ENCODE data around the gene ALOX15. TPM values are rescaled to one million over a fixed set of nuclear protein-coding genes. Genes with fewer than 3 reads are reported as not detected.
"Not testable (repeated sequence)": the region's sequence is repeated elsewhere in the genome, so short reads cannot be mapped to it uniquely, and the experiment has no call there.

The ALOX15 gene, protein sequence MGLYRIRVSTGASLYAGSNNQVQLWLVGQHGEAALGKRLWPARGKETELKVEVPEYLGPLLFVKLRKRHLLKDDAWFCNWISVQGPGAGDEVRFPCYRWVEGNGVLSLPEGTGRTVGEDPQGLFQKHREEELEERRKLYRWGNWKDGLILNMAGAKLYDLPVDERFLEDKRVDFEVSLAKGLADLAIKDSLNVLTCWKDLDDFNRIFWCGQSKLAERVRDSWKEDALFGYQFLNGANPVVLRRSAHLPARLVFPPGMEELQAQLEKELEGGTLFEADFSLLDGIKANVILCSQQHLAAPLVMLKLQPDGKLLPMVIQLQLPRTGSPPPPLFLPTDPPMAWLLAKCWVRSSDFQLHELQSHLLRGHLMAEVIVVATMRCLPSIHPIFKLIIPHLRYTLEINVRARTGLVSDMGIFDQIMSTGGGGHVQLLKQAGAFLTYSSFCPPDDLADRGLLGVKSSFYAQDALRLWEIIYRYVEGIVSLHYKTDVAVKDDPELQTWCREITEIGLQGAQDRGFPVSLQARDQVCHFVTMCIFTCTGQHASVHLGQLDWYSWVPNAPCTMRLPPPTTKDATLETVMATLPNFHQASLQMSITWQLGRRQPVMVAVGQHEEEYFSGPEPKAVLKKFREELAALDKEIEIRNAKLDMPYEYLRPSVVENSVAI
- total RNA-seq = not detected in 2 replicates
- polyA plus RNA-seq = not detected in 2 replicates
- not detected in 2 replicates for polyA plus RNA-seq (2012)
- not detected in 2 replicates for polyA minus RNA-seq (ENCODE audit: low replicate concordance)

DNA sequence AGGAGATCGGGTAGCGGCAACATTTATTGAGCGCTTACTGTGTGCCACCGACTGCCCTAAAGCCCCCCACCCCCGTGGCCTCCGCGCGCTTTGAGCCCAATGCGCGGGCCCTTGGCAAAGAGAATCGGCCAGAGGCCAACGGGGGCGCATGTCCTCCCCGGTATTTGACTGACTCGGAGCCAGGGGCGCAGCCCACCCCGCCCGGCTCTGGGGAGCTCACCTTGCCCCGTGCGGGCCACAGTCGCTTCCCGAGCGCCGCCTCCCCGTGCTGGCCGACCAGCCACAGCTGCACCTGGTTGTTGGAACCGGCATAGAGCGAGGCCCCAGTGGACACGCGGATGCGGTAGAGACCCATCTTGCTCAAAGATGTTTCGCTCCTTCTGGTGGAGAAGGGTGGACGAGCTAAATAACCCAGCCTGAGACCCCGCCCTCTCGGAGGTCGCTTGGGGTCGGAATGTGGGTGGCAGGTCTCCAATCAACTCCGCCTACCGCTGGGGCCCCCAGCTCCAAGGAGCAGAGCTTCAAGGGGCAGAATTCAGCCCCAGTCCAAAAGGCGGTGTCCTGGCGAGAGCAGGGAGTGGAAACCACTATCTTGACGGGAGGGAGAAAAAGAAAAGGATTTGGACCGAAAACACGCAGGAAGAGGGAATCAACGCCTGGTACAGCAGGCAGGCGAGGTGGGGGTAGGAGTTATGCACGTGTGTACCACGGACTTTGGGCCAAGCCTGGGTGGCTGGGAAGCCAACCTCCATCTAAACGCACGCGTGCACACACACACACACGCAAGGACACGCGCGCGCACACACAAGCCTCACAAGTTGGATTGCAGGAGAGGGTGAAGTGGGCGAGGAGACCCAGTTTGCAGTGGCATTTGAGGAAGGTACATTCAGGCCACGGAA, at the start of gene ALOX15:
Gene ALOX15 (minus strand): TSS at position 382 of the 899 bp plus-strand sequence. CDS start 27 bp downstream, at position 355.
- H3K27me3 ChIP-seq (ENCODE audit: control insufficient read depth, insufficient read depth, low read length) = peaks cover 42% of the 10 kb centered on the region
- peaks cover 2% of the 10 kb centered on the region for H4K20me1 ChIP-seq (ENCODE audit: control insufficient read depth, extremely low read depth, insufficient read depth, low read length)
- H3K79me2 ChIP-seq (ENCODE audit: control insufficient read depth, insufficient read depth, low read length) = no peaks in the 10 kb centered on the region
- no peaks in the 10 kb centered on the region for H3K9me3 ChIP-seq (ENCODE audit: control insufficient read depth, insufficient read depth, low read depth, low read length)
- no peaks in the 10 kb centered on the region for H3K36me3 ChIP-seq (ENCODE audit: control insufficient read depth, insufficient read depth, low read length)
- H3K4me2 ChIP-seq (ENCODE audit: extremely low read depth, insufficient read depth, low read length) = no peak within 1 kb of the TSS
- no peak for TF ChIP-seq CTCF (conservative IDR thresholded peaks at IDR 0.05 in 1 of 2, IDR thresholded peaks at IDR 0.05 in 1 of 2; ENCODE audit: low read depth in 1 of 2, low read length in 2 of 2)
- TF ChIP-seq EZH2 (IDR thresholded peaks at IDR 0.05; ENCODE audit: low read length, missing control alignments) = peak; percentile 72
- no peak within 1 kb of the TSS for H3K9ac ChIP-seq (ENCODE audit: insufficient read depth, low read length)
- H3K4me1 ChIP-seq (ENCODE audit: control insufficient read depth, extremely low read depth, insufficient read depth, low read length) = no peaks in the 10 kb centered on the region
- DNase-seq (ENCODE audit: low read depth in 2 of 2) = no peak
- no peak within 1 kb of the TSS for H2AFZ ChIP-seq (ENCODE audit: low read length)
- no peak within 1 kb of the TSS for H3K4me3 ChIP-seq (replicated peaks in 1 of 4; ENCODE audit: control extremely low read depth in 1 of 4, insufficient read depth in 1 of 4, low read depth in 3 of 4, low read length in 4 of 4)
- no peak within 1 kb of the TSS for H3K27ac ChIP-seq (ENCODE audit: insufficient read depth, low read length)

DNA sequence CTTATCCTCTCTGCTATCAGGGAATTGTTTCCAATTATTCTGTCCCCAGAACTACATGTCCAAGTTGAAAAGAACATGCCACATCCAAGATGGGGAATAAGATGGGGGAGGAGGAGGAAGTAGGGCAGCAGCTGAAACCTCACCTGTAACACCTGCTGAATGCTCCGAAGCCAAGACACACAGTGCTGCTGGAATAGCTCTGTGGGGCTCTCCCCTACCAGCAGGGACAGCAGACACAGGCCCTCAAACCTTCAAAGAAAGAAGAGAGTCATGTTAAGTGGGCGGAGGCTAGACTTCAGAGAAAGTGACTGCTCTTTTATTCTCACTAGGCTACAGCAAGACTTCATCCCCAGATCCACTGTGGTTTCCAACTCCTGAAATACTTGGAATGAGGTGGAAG, 49.3 kb upstream of the ALOX15 start:
- TF ChIP-seq CTCF (conservative IDR thresholded peaks at IDR 0.05 in 1 of 2, IDR thresholded peaks at IDR 0.05 in 1 of 2; ENCODE audit: low read depth in 1 of 2, low read length in 2 of 2) = no peak
- no peak for TF ChIP-seq EZH2 (IDR thresholded peaks at IDR 0.05; ENCODE audit: low read length, missing control alignments)
- Histone ChIP-seq H3K36me3 (ENCODE audit: control insufficient read depth, insufficient read depth, low read length) (no peaks in the 10 kb centered on the region), H3K9ac (ENCODE audit: insufficient read depth, low read length) (no peak overlapping the region), H4K20me1 (ENCODE audit: control insufficient read depth, extremely low read depth, insufficient read depth, low read length) (no peaks in the 10 kb centered on the region), H3K27ac (ENCODE audit: insufficient read depth, low read length) (no peak overlapping the region), H3K4me1 (ENCODE audit: control insufficient read depth, extremely low read depth, insufficient read depth, low read length) (no peaks in the 10 kb centered on the region), H2AFZ (ENCODE audit: low read length) (no peak overlapping the region), H3K4me3 (replicated peaks in 1 of 4; ENCODE audit: control extremely low read depth in 1 of 4, insufficient read depth in 1 of 4, low read depth in 3 of 4, low read length in 4 of 4) (no peak overlapping the region), H3K4me2 (ENCODE audit: extremely low read depth, insufficient read depth, low read length) (no peak overlapping the region), H3K27me3 (ENCODE audit: control insufficient read depth, insufficient read depth, low read length) (no peaks in the 10 kb centered on the region), H3K79me2 (ENCODE audit: control insufficient read depth, insufficient read depth, low read length) (peaks cover 6% of the 10 kb centered on the region), H3K9me3 (ENCODE audit: control insufficient read depth, insufficient read depth, low read depth, low read length) (no peaks in the 10 kb centered on the region)
- DNase-seq (ENCODE audit: low read depth in 2 of 2) = no peak

DNA sequence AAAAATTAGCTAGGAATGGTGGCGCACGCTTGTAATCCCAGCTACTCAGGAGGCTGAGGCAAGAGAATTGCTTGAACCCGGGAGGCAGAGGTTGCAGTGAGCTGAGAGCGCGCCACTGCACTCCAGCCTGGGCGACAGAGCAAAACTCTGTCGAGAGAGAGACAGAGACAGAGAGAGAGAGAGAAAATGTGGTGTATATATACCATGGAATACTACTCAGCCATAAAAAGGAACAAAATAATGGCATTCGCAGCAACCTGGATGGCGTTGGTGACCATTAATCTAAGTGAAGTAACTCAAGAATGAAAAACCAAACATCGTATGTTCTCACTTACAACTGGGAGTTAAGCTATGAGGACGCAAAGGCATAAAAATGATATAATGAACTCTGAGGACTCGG, 48.4 kb upstream of the ALOX15 start:
- H3K4me3 ChIP-seq (replicated peaks in 1 of 4; ENCODE audit: control extremely low read depth in 1 of 4, insufficient read depth in 1 of 4, low read depth in 3 of 4, low read length in 4 of 4); H3K4me2 ChIP-seq (ENCODE audit: extremely low read depth, insufficient read depth, low read length); H3K9me3 ChIP-seq (ENCODE audit: control insufficient read depth, insufficient read depth, low read depth, low read length); H3K27ac ChIP-seq (ENCODE audit: insufficient read depth, low read length); H3K36me3 ChIP-seq (ENCODE audit: control insufficient read depth, insufficient read depth, low read length); H3K79me2 ChIP-seq (ENCODE audit: control insufficient read depth, insufficient read depth, low read length); DNase-seq (ENCODE audit: low read depth in 2 of 2); H3K9ac ChIP-seq (ENCODE audit: insufficient read depth, low read length); H2AFZ ChIP-seq (ENCODE audit: low read length); H4K20me1 ChIP-seq (ENCODE audit: control insufficient read depth, extremely low read depth, insufficient read depth, low read length); H3K4me1 ChIP-seq (ENCODE audit: control insufficient read depth, extremely low read depth, insufficient read depth, low read length); H3K27me3 ChIP-seq (ENCODE audit: control insufficient read depth, insufficient read depth, low read length): not testable (repeated sequence)

- not testable (repeated sequence) for H3K9me3 ChIP-seq (ENCODE audit: control insufficient read depth, insufficient read depth, low read depth, low read length)
- DNase-seq (ENCODE audit: low read depth in 2 of 2) = peak; percentile 8 to 11
Observed at GRCh38 chr17:4683739-4684138, 42.3 kb upstream of the ALOX15 start.

More at GRCh38 chr17:4683739-4684138, 42.3 kb upstream of the ALOX15 start:
- H3K4me2 ChIP-seq (ENCODE audit: extremely low read depth, insufficient read depth, low read length); H3K36me3 ChIP-seq (ENCODE audit: control insufficient read depth, insufficient read depth, low read length); H3K4me1 ChIP-seq (ENCODE audit: control insufficient read depth, extremely low read depth, insufficient read depth, low read length); H3K79me2 ChIP-seq (ENCODE audit: control insufficient read depth, insufficient read depth, low read length); H2AFZ ChIP-seq (ENCODE audit: low read length); H3K9ac ChIP-seq (ENCODE audit: insufficient read depth, low read length); H3K27me3 ChIP-seq (ENCODE audit: control insufficient read depth, insufficient read depth, low read length); H4K20me1 ChIP-seq (ENCODE audit: control insufficient read depth, extremely low read depth, insufficient read depth, low read length); H3K4me3 ChIP-seq (replicated peaks in 1 of 4; ENCODE audit: control extremely low read depth in 1 of 4, insufficient read depth in 1 of 4, low read depth in 3 of 4, low read length in 4 of 4); H3K27ac ChIP-seq (ENCODE audit: insufficient read depth, low read length): not testable (repeated sequence)
